NCI-H1092 treated with DMSO at 0.1 percent for 48 hours (cell line): ENCODE results near the gene CD44.
"Not testable (repeated sequence)": the region's sequence is repeated elsewhere in the genome, so short reads cannot be mapped to it uniquely, and the experiment has no call there.

ENCODE experiments used
- DNase-seq: peaks from one replicate; lab custom pipeline; 2025; lab: John Stamatoyannopoulos, UW

CD44 gene

DNA sequence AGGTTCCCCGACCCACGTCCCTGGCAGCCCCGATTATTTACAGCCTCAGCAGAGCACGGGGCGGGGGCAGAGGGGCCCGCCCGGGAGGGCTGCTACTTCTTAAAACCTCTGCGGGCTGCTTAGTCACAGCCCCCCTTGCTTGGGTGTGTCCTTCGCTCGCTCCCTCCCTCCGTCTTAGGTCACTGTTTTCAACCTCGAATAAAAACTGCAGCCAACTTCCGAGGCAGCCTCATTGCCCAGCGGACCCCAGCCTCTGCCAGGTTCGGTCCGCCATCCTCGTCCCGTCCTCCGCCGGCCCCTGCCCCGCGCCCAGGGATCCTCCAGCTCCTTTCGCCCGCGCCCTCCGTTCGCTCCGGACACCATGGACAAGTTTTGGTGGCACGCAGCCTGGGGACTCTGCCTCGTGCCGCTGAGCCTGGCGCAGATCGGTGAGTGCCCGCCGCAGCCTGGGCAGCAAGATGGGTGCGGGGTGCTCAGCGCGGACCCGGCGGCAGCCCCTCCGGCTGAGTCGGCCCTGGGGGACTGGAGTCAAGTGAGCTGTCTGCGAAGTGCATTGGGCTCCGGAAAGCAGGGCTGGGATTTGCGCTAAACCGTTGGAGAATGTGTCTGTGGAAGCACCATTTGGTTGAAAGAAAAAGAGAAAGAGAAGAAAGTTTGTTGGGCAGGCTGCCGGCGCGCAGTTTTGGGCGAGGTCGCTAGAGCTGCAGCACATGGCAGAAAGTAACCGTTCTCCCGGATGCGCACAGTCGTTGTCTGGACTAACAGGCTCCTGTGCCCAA, at the start of gene CD44:
CD44 (plus strand) TSS at position 229 of the 779 bp plus-strand sequence; CDS start at position 362, 133 bp downstream.
- no peak for DNase-seq

DNA sequence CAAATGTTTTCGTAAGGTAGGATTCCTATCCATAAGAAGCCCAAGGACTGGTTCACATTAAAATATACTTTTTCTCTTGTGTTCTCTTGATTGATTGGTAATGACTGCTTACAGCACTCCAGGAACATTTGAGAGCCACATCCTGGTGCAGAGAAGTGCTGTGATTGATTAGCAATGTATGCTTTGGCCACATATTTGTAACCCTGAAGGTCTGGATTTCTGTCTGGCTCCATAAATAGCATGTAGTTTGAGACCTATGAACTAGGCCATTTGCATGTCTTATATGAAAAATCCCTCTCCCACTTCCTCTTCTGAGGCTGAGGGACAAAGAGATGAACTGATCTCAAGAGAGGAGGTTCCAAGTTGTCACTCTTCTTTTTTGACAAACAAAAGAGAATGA, 49.3 kb upstream of the CD44 start:
- no peak for DNase-seq

DNA sequence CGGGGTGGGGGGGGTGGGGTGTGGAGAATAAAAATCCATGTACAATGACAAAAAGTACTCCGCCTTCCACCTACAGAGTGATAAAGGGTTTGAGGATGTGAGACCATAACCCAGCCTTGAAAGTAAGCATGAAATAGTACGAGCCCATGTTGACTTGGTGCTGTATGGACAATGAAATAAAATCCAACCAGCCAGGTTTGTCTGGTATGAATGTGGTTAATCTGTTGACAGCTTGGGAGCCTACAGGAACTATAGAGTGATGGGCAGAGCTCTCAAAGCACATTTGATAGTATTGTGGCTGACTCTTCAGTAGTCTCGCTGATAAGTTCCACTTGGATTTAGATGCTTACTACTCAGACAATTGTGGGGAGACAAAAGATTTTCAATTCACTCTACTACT, 48.8 kb upstream of the CD44 start:
- DNase-seq: no peak

DNA sequence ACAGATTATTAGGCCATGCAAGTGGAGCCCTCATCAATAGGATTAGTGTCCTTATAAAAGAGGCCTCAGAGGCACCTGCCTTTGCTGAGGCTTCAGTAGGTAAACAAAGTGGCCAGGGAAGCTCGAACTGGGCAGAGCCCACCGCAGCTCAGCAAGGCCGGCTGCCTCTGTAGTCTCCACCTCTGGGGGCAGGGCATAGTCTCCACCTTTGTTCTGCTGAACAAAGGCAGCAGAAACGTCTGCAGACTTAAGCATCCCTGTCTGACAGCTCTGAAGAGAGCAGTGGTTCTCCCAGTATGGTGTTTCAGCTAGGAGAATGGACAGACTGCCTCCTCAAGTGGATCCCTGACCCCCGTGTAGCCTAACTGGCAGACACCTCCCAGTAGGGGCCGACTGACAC, 48.0 kb upstream of the CD44 start:
- not testable (repeated sequence) for DNase-seq

DNA sequence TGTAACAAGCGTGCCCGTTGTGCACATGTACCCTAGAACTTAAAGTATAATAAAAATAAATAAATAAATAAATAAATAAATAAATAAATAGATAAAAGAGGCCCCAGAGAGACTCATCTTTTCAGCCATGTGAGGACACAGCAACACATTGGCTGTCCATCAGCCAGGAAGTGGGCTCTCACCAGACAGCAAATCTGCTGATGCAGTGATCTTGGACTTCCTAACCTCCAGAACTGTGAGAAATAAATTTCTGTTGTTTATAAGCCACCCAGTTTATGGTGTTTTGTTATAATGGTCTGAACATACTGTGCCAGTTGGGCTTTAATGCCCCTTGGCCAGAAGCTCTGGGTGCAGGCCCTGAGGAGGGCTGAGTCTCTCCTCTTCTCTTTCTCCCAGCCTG, 42.2 kb upstream of the CD44 start:
- no peak for DNase-seq

DNA sequence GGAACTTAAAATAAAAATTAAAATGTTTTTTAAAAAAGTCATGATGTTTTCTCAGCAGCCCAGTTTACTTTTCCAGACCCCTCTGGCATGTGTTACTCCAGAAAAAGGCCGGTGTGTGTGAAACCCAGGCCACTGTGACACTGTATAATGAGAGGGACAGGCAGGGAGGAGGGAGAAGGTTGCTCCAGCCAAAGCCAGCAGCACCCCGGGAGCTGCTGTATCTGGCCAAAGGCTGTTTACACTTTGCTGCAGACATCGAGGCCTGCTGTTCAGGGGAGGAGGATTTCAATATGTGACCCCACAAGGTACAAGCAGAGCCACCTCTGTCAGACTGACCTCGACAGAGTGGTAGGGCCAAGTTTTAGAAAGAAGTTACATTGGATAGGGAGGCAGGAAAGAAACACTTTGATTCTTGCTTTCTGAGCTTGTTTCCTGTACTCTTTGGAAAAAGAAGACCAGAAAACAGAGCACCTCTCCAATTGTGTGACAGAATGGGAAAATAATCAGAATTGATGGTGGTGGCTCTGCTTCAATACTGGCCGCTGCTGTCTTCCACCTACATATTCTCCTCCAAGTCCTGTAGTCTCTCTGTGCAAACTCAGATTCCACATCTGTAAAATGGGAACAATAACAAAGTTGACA, 41.0 kb upstream of the CD44 start:
- DNase-seq: no peak

DNA sequence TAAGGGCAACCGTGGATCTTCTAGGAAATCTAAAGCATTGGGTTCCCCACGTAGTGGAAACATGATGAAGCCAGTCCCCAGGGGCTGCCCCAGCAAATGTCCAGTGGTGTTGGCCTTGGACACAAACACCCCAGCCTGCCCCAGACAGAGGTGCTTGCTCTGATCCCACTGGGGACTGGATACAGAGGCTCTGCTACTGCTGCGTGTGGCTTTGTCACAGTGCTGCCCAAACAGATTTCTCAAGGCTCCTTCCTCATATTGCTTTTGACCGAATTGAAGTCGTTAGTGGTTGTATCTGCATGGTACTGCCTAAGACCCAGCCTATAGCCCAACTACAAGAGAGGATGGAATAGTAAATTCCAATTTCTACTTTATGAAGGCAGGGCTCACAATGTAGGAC, 40.1 kb upstream of the CD44 start:
- no peak for DNase-seq

DNA sequence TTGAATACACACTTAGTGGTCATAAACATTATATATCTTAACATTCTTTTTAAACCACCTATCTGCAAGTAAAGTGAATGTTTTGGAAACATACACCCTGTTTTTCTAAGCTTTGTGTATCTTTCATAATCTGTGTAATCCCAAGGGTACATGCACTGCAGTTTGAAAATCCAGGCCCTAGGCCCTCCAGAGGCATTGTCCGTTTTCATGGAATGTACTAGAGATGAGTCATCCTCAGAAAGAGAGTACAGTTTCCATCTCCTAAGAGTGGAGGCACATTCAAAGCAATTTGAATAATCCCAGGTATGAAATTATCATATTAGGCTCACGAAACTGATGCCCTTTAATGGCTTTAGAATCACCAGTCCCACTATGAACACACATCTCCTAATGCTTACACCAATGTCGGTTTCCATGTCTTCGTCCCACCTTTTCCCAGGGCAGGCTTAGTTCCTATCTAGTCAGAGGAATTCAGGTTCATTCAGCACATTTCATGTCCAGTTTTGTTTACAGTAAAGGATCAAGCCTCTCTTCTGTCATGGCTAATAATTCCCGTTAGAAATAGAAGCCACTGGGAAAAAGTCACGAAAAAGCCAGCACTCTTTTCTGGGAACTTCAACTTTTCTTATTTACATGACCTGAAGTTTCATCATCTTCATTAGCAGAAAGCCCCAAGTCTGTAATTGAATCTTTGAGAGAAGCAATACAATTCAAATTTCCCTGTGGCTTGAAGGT, 39.5 kb upstream of the CD44 start:
- no peak for DNase-seq

DNA sequence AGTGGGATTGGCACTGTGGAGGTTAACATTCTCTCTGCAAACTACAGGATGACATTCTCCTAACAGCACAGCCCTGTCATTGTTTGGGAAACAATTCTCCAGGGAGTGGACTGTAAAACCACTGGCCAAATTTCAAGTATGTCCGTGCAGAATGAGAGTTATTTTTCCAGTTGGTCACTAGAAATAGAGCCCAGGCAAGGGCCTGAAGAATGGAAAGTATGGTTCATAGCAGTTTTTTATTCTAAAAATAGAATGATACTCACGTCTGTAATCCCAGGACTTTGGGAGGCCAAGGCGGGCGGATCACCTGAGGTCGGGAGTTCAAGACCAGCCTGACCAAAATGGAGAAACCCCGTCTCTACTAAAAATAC, 39.0 kb upstream of the CD44 start:
- no peak for DNase-seq

DNA sequence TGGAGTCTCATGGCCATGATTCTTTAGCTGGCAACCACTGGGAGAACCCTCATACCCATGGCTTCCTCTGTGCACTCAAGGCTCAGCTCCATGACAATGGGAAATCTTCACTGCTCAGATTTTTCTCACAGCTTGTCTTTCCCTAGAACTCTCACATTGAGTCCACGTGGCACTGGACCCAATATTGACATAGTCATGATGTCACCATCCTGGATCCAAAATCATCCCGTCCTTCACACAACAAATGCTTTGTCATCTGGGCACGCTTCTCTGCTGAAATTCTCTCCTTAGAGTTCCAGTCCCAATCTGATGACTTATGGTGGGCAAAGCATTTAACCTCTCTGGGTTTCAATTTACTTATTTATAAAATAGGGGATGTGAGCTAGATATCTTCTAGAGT, 37.7 kb upstream of the CD44 start:
- DNase-seq: no peak

DNA sequence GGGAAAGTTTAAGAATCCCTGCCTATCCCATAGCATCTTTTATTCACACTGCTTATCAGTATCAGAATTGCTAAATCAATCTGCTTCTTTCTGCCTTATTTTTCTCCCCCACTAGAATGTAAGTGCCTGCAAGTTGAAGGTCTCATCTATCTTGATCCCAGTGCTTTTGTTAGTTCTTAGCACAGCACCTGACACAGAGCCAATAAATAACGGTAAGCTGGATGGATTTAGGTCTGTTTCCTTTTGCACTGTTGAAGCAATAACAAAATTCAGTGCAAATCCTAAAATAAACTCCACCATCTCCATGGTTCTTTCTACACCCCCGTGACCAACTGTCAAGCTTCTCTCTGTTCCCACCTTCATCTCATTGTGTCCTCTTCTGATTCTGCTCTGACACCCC, 36.7 kb upstream of the CD44 start:
- no peak for DNase-seq

DNA sequence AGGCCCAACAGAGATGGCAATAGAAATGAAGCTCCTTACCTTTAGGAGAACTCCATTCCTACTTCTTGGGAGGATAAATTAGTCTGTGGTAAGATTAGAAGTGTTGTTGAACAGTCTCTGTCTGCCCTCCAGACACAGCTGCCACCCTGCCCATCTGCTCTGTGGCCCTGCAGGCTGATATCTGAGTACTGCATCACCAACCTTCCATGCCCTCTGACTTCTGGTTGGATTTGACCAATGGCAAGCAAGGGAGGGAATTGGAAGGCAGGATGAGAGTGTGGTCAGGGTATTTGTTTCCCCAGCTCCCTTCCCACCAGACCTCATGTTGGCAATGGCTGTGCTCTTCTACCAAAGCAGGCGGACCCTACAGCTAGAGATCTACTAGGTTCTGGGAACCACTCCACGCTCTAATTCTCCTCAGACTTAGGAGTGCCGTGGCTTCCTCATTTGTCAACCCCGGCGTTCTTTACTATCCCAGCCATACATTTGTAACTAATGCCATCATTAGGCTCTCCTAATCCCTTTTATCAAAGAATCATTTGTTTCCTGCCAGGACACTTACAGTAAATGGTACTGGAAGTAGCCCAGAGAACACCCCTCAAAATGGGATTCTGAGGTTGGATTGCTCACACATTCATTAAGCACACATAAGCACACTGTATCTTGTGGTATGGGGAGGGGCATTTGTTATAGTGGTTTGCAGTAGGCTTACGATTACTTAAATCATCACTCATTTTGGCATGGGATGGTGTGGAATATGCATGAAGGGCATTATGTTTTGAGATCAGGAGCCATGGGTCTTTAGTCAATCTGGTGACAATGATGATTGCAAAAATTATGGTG, 35.4 kb upstream of the CD44 start:
- no peak for DNase-seq

DNA sequence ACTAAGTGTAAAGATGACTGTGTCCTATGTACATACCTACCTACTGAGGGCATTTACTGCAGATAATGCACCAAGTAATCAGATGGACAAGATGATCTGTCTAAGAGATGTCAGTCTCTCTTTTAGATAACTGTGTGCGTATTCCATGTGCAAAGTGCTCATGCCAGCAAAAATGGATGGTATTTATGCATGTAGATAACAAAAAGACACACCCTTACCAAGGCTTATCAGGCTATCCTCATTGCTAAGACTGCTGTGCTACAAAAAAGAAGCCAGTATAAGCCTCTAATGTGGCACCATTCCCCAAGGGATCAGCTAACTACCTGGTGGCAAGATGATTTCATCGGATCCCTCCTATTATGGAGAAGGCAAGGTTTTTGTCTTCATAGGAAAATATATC, 34.3 kb upstream of the CD44 start:
- DNase-seq: no peak

DNA sequence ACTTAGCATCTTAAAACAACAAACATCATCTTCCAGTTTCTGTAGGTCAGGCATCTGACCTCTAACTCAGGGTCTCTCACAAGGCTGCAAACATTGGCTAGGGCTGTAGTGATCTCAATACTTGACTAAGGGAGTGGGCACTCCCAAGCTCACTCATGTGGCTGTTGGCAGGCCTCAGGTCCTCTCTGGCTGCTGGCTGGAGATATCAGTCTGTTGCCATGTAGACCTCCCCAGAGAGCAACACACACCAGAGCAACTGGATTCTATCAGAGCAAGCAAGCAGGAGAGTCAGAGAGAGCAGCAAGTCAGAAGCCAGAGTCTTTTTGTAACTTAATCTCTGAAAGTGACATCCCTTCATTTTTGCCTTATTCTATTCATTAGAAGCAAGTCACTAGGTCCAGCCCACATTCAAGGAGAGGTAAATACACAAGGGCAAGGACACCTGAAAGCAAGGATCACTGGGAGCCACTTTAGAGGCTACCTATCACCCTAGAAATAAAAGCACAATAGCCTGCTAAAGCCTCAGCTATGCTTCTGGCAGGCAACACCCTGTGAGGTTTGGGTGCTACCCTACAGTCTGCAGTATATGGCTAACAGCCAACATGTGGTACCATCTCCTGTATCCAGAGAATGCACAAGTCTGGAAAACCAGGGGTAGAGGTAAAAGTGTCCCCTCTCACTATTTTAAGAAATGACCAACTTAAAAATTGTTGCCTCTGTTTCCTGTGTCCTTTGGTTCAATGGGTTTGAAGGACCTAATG, 33.5 kb upstream of the CD44 start:
- no peak for DNase-seq

DNA sequence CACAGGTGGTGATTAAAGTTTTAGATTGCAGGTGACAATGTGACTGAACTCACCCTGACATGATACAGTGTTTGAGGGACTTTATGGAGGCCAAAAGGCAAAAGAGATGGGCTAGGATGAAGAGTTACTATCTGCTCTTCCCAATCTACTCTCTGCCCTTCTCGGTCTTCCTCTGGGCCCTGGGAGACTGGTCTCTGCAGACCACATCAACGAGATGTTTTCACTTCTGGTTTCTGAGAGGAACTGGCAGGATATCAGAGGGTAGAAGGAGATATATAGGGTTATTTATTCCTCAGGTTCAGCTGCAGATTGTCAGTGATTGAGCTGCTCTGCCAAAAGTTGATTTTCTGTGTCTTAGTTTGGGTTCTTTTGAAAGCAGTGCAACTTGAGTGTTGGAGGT, 32.4 kb upstream of the CD44 start:
- DNase-seq: no peak

DNA sequence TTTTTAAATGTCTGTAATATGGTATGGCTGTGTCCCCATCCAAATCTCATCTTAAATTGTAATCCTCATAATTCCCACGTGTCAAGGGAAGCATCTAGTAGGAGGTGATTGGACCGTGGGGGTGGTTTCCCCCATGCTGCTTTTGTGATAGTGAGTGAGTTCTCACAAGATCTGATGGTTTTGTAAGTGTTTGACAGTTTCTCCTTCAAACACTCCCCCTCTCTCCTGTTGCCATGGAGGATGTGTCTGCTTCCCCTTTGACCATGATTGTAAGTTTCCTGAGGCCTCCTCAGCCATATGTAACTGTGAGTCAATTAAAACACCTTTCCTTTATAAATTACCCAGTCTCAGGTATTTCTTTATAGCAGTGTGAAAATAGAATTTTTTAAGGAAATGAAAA, 31.1 kb upstream of the CD44 start:
- no peak for DNase-seq

DNA sequence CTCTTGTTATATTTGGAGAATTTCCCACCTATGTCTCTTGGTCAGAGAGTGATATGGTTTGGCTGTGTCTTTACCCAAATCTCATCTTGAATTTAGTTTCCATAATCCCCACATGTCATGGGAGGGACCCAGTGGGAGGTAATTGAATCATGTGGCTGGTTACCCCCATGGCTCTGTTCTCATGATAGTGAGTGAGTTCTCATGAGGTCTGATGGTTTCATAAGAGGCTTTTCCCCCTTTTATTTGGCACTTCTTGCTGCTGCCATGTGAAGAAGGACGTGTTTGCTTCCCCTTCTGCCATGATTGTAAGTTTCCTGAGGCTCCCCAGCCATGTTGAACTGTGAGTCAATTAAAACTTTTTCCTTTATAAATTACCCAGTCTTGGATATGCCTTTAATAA, 30.6 kb upstream of the CD44 start:
- not testable (repeated sequence) for DNase-seq

DNA sequence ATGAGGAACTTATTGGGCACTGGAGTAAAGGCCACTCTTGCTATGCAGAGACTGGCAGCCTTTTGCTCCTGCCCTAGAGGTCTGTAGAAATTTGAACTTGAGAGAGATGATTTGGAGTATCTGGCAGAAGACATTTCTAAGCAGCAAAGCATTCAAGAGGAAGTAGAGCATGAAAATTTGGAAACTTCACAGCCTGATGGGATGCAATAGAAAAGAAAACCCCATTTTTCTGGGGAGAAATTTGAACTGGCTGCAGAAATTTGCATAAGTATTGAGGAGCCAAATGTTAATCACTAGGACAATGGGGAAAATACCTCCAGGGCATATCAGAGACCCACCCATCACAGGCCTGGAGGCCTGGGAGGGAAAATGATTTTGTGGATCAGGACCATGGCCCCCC, 29.9 kb upstream of the CD44 start:
- no peak for DNase-seq

DNA sequence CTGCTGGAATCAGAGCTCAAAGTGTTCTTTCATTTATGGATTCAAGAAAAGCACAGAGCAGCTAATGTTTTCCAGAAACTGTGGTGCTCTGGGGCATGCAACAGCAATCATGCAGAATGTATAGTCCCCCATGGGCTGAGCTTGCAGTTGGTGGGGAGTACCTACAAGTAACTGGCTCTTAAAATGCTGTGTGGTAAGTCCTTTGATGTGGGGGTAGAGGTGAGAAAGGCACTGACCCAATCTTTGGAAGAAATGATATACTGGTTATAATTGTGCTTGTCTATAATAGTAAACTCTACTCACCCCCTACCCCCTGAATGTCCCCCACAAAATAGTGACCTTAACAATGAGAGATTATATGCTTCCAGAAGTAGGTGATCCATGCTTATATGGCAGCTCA, 29.1 kb upstream of the CD44 start:
- no peak for DNase-seq

DNA sequence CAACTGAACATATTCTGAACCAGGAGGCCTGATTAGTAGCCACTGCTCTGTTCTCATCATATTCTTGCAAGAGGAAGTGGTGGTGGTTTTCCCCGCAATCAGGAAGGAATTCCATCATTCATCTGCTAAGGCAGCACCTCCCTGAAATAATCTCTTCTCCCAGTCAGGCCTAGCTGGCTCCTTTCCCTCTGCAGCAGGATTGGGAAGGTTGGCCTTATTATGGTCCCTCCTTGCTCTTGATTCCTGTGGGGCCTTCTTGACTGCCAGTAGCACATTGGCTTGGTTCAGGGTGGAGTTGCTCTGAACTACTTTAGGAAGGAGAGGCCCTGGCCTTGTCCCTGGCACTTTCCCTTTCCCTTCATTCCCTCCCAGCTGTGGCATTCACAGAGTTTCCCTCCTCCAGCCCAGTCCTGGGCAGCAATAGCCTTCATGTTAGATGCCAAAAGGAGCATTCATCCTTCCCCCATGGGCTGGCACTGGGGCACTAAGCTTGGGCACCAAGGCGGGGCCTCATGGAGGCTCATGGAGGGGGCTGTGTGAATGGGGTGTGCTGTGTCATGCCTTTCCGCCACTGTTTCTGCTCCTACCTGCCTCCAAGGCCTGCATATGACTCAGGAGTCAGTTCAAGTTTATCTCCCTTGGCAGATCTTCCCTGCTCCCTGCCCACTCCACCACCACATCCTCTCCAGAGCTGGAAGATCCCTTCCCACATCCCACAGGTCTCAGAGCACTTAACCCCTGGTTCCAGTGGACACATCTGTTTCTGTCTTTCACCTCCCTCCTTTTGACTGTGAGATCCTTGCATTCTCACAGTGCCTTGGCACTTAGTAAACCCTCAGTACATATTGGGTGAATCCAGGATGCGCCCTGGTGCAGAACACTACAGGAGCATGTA, 27.6 kb upstream of the CD44 start:
- no peak for DNase-seq
